HG03378 (cell line): ENCODE results near the gene FAM151A.
"Not testable (repeated sequence)": the region's sequence is repeated elsewhere in the genome, so short reads cannot be mapped to it uniquely, and the experiment has no call there.

ENCODE experiments used
- ATAC-seq: cut with Tn5 transposase; IDR thresholded peaks from one replicate; pipeline ENCODE4 v1.9.1; 2021; ENCODE audit warnings: mild to moderate bottlenecking, moderate library complexity; ENCODE audit not compliant: unreplicated experiment

FAM151A gene

GRCh38 chr1:54636461-54637446 is 13.4 kb upstream of the FAM151A start:
- not testable (repeated sequence) for ATAC-seq

DNA sequence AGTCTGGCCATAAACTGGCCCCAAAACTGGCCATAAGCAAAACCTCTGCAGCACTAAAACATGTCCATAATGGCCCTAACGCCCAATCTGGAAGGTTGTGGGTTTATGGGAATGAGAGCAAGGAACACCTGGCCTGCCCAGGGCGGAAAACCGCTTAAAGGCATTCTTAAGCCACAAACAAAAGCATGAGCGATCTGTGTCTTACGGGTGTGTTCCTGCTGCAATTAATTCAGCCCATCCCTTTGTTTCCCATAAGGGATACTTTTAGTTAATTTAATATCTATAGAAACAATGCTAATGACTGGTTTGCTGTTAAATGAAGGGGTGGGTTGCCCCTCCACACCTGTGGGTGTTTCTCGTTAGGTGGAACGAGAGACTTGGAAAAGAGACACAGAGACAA is 12.5 kb upstream of the FAM151A start:
- not testable (repeated sequence) for ATAC-seq

GRCh38 chr1:54627196-54627595 is 3.9 kb upstream of the FAM151A start:
- no peak for ATAC-seq

GRCh38 chr1:54624466-54625464 is 1.4 kb upstream of the FAM151A start:
- ATAC-seq: no peak

DNA sequence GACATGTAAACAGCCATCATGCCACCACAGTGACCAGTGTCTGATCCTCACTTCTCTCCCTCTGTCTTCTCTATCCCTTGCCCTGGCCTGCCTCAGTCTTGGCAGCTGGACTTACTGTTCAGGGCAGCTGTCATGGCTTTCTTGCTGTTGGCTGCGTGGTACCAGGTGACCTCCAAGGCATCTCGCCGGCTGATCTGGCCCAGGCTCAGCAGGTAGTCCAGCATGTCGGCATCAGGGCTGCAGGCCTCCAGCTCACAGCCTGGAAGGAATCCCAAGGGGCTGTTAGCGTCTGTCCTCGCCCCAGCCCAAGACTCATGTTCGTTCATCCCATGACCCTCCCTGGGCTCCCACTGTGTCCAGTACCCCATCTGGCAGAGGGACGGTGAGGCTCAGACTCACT is 3.6 kb downstream of the FAM151A start:
- ATAC-seq: no peak

GRCh38 chr1:54615531-54616279 is 7.6 kb downstream of the FAM151A start:
- no peak for ATAC-seq

- no peak for ATAC-seq
Measured at GRCh38 chr1:54614563-54614962, 8.8 kb downstream of the FAM151A start.

DNA sequence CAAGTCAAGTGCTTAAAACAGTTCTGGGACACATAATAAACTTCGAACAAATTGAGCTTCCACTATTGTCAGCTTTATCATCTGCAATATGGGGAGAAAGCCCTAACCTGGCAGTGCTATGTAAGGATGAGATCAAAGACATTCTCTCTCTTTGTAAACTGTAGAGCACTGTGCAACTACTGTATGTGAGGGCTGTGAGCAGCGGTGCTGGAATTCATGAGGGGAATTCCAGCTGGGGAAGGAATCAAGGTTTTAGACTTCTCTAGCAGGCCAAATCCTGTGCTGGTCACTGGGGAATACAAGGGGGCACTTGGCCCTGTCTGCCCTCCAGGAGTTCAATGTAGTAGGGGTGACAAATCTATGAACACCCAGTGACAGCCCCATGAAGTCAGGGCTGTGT is 9.3 kb downstream of the FAM151A start:
- ATAC-seq: no peak

- ATAC-seq: no peak
Measured at GRCh38 chr1:54611621-54612020, 11.7 kb downstream of the FAM151A start.

DNA sequence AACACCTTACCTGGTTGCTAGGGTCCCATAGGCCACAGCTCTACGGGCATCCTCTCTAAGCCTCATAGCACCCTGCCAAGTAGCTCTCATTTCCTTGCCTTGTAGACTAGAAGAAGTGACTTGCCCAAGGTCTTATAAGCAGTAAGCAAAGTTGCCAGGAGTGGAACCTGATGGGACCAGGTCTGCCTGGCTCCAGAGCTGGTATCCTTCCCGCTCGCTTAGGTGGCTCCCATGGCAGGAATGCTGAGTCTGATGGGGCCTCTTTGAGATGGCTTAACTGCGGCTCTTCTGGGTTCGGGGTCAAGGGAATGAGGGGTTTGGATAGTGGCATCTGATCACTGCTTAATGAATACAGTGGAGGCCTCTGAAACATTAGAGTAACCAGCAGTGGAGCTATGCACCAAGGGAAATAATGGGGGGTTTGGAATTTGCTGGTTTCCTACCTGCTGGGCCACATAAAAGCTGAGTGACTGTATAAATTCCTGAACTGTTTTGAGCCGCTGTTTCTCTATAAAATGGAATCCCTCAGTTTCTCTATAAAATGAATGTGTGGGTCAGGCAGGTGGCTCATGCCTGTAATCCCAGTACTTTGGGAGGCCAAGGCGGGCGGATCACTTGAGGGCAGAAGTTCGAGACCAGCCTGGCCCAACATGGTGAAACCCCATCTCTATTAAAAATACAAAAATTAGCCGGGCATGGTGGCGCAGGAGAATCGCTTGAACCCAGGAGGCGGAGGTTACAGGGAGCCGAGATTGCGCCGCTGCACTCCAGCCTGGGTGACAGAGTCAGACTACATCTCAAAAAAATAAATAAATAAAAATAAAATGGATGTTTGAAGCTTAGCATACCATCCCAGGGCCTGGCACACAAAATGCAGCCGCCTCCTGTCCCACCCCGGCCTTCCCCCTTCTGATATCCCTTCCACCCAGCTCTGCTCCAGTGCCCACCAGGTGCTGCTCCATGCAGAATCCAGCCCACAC is 12.4 kb downstream of the FAM151A start:
- no peak for ATAC-seq

GRCh38 chr1:54610048-54610447 is 13.3 kb downstream of the FAM151A start:
- ATAC-seq: no peak

- no peak for ATAC-seq
Measured at GRCh38 chr1:54609301-54609921, 13.9 kb downstream of the FAM151A start.

GRCh38 chr1:54608566-54609230 is 14.6 kb downstream of the FAM151A start:
- ATAC-seq: no peak

DNA sequence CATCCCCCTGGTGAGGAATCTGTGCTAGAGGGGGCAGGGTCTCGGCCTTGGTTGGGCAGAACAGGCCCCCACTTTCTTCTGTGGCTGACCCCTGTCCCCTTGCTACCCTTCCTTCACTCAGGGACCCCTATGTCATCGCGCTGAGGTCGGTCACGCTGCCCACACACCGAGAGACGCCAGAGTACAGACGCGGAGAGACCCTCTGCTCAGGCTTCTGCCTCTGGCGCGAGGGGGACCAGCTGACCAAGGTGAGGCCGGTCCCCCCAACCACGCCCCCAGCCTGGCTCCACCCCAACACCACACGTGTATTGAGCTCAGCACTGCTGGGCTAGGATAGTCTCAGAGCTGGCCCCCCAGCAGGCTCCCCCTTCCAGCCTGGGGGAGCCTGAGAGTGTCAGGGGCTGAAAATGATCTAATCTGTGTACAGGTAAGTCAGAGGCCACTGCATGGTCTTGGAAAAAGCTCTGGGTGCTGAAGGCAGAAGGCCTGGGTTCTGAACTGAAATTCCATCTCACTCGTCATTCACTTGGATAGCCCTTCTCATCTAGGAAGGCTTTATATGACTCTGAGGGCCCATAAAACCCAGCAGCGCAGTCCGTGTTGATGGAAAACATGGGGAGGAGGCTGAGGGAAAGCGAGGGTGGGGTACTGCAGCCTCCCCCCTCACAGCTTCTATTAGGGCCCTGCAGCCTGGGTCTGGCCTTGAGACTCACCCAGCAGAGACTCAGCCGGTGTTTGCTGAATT is 15.3 kb downstream of the FAM151A start:
- no peak for ATAC-seq

- no peak for ATAC-seq
Measured at GRCh38 chr1:54606990-54607325, 16.4 kb downstream of the FAM151A start.

GRCh38 chr1:54606096-54606989 is 17.0 kb downstream of the FAM151A start:
- ATAC-seq: no peak
